NCI-H2107 treated with DMSO at 0.1 percent for 48 hours (cell line): ENCODE results near the gene EPB41L4A.

Experiments used
- DNase-seq: peaks from one replicate; lab custom pipeline; 2025; ENCODE audit not compliant: unreplicated experiment; lab: John Stamatoyannopoulos, UW

The EPB41L4A gene

DNA sequence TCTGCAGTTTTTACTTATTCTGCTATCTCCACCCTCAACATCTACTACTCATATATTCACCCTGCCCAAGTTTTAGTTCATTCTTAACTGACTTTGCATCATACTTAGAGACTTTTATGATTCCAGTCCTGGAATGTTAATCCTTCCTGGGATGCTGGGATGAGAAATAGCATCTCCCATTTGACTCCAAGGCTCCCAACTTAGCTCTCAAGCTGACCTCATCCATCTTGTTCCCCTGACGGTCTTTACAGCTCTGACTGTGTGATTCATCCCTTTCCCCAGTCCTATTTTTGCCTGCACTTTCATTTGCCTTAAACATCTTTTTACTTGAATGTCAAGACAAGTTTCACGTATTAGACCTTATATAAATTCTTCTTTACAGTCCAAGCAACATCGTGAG, 297.8 kb downstream of the EPB41L4A start:
- DNase-seq = no peak

DNA sequence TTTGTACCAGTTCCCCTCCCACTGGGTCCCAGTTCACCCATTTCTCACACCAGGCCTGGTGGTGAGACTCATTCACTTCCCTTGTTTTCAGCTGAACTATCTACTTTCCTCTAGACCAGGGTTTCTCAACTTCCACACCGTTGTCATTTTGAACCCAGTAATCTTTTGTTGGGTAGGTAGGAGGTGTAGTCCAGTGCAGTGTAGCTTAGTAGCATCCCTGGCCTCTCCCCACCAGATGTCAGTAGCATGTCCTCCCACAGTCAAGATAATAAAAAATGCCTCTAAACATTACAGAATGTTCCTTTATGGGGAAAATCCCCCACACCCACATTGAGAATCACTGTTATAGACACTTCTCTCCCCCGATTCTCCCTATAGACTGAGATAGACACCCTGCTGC, 299.1 kb downstream of the EPB41L4A start:
- DNase-seq = no peak

DNA sequence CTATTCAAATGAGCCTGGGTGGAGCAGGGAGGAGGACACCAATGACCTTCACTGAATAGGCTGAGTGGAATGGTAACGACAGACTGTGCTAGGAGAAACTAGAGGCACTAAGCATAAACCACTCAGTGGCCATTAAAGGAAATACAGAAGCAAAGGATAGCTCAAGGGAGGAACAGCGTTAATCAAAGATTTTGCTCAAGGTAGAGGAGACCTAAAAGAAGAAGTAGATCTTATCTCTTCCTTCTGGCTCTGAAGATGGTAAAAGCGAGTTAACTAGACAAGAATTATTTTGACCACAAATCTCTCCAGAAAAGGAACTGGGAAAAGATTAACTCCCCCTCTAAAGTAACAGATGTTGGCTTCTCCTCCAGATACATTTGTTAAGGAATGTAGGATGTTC, 299.6 kb downstream of the EPB41L4A start:
- no peak for DNase-seq

DNA sequence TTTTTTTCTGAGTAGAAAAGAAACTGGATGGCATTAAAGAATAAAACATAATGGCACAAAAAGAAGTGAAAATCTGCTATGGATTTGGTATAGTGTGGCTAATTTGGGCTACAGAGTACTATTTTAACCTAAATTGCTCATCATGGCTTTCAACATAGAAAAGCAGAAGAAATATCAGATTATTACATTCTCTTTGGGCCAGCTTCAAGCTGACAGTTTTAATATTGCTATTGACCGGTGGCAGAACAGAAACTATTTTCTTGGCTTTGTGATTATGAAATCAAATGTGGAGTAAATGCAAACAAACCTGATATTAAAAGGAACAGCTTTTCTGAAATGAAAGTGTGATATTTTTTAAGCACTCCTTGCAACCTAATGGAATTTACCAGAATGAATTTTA, 301.5 kb downstream of the EPB41L4A start:
- no peak for DNase-seq

GRCh38 chr5:112116371-112116770, 302.7 kb downstream of the EPB41L4A start:
- no peak for DNase-seq

DNA sequence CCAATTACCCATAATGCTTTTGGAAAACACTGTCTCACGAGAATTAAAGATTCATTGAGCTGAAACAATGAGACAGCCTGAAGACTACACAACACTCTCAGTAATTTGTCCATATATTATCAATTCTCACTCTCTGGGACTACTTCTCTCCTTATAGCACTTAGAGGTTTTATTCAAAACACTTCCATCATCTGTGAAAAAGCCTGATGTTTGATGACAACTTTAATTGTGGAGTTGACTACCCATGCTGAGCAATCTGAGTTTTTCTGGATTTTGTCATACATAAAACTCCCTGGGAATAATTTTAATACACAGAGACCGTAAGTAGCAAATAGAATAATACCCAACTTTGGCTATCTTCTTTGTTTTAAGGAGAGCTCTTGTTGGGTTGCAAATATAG, 305.5 kb downstream of the EPB41L4A start:
- no peak for DNase-seq
